LNCaP clone FGC (cell line): ENCODE data around the gene PDCL2.
"Not testable (repeated sequence)": the region's sequence is repeated elsewhere in the genome, so short reads cannot be mapped to it uniquely, and the experiment has no call there.

Experiments used
- DNase-seq: peaks from one replicate; pipeline ENCODE4 v3.0.0-alpha.2; 2011; ENCODE audit warnings: low read depth
- H3K4me3 ChIP-seq: 2 replicates; pipeline ENCODE4 v1.5.1; 2011; ENCODE audit warnings: mild to moderate bottlenecking, low read depth, low read length, control low read depth
- TF ChIP-seq, protein P1 (sequence below): IDR thresholded peaks from 2 replicates; pipeline ENCODE4 v1.5.1; 2012; ENCODE audit warnings: mild to moderate bottlenecking; ENCODE audit not compliant: control insufficient read depth, insufficient read depth; ENCODE audit errors: extremely low read depth

The PDCL2 gene

DNA sequence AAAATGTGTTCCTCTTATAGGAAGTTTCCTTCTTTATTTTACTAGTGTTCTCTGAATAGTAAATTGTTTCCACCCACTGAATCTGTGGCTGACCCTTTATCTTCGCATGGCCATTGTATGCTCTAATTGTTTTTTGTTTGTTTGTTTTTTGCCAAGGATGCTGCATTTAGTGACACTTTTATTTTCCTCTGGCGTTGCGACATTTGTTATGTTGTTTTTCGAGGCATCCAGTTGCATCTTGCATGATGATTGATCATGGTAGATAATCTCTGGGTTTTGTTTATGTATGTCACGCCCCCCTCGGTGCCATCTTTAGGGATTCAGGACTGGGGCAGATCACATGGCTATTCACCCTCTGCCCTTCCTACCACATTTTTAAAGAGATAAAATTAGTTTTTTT lies 41.9 kb upstream of the PDCL2 start:
- TF ChIP-seq, protein P1, sequence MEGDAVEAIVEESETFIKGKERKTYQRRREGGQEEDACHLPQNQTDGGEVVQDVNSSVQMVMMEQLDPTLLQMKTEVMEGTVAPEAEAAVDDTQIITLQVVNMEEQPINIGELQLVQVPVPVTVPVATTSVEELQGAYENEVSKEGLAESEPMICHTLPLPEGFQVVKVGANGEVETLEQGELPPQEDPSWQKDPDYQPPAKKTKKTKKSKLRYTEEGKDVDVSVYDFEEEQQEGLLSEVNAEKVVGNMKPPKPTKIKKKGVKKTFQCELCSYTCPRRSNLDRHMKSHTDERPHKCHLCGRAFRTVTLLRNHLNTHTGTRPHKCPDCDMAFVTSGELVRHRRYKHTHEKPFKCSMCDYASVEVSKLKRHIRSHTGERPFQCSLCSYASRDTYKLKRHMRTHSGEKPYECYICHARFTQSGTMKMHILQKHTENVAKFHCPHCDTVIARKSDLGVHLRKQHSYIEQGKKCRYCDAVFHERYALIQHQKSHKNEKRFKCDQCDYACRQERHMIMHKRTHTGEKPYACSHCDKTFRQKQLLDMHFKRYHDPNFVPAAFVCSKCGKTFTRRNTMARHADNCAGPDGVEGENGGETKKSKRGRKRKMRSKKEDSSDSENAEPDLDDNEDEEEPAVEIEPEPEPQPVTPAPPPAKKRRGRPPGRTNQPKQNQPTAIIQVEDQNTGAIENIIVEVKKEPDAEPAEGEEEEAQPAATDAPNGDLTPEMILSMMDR: no peak
- H3K4me3 ChIP-seq: no peak overlapping the region
- no peak for DNase-seq

DNA sequence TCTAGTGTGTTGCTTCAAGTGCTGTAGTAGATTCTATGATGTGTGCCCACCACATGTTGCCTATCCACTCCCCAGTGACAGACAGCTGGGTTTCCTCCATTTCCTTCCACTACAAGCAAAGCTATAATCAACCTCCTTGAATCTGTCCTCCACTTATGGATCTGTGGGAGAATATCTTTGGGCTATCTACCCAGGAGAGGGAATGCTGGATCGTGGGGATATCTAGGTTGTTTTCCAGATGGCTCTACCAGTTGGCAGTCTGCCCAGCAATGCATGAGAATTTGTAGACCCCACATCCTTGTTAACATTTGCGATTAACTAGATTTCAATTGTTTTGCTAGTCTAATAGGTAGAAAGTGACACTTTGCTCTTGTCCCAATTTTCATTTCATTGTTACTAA lies 33.8 kb upstream of the PDCL2 start:
- DNase-seq: no peak
- TF ChIP-seq, protein P1: no peak
- H3K4me3 ChIP-seq: no peak overlapping the region

DNA sequence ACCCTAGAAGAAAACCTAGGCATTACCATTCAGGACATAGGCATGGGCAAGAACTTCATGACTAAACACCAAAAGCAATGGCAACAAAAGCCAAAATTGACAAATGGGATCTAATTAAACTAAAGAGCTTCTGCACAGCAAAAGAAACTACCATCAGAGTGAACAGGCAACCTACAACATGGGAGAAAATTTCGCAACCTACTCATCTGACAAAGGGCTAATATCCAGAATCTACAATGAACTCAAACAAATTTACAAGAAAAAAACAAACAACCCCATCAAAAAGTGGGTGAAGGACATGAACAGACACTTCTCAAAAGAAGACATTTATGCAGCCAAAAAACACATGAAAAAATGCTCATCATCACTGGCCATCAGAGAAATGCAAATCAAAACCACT lies 32.0 kb upstream of the PDCL2 start:
- H3K4me3 ChIP-seq, DNase-seq: not testable (repeated sequence)

DNA sequence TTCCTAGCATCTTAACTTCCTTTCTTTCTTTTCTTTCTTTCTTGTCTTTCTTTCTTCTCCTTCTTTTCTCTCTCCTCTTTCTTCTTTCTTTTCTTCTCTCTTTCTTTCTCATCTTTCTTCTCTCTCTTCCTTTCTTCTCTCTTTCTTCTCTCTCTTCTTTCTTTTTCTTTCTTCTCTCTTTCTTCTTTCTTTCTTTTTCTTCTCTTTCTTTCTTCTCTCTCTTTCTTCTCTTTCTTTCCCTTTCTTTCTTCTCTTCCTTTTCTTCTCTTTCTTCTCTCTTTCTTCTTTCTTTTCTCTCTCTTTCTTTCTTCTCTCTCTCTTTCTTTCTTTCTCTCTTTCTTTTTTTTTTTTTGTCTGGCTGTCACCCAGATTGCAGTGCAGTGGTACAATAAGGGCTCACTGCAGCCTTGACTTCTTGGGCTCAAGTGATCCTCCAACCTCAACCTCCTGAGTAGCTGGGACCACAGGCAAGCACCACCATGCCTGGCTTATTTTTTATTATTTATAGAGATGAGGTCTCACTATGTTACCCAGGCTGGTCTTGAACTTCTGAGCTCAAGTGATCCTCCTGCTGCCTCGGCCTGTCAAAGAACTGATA lies 26.6 kb upstream of the PDCL2 start:
- DNase-seq: no peak
- no peak overlapping the region for H3K4me3 ChIP-seq
- TF ChIP-seq, protein P1: no peak

DNA sequence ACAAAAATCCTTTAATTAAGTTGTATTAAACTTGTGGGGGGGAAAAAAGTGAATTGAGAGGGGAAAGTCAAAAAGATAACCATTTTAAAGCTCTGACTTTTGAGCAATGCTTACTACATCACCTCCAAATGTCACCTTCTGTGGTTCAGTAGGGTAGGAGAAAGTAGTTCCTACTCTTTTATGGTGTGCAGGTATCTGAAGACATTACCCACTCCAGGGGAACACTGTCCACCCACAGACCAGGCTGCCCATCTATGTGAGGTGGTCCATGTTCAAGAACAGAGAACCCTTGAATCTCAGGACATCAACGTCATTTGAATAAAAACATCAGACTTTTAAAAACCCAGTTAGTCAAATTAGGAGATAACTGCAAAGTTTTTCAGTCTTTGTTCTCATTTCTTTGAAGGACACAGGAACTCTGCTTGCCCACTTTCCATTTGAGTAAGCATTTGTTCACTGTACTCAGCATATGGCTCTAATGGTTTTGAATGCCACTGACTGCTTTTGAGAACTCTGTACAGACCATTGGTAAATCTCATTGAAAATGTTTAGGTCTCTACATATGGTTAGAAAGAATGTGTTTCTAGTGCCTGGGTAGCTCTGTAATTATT lies 25.6 kb upstream of the PDCL2 start:
- DNase-seq: no peak
- H3K4me3 ChIP-seq: no peak overlapping the region
- TF ChIP-seq, protein P1: no peak

DNA sequence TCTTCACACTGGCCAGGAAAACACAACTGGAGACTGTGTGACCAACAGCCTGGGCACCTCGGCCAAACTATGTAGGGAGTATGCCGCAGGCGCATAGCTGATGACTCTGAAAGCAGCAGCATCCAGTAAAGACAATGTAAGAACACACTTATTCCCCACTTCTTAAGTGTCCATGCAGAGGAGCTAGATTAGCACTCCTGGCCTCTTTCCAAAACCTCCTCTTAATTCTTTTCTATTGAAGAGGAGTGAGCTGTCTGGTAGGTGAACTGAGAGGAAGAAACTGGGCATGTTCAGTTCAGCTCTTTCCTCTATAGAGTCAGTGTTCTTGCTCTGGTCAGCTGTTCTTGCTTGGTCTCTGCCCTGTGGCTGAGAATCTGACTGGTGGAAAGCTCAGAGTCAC lies 23.0 kb upstream of the PDCL2 start:
- no peak overlapping the region for H3K4me3 ChIP-seq
- no peak for DNase-seq
- TF ChIP-seq, protein P1: no peak

DNA sequence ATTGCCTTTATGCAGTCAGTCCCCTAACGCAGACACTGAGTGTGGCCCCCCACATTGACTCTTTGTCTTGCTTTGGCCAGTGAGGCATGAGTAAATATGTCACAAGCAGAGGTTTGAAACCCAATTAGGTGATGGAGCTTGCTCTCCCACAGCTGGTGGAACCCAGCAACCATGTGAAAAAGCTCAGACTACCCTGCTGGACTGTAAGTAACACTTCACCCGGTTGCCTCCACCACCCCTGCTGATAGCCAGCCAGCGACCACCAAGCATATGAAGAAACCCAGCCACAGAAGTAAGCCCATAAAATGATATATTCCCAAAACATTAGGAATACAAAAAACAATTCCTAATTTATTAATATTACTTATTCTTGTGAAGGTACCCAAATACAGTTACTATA lies 21.6 kb upstream of the PDCL2 start:
- DNase-seq: no peak
- TF ChIP-seq, protein P1: no peak
- H3K4me3 ChIP-seq: no peak overlapping the region

DNA sequence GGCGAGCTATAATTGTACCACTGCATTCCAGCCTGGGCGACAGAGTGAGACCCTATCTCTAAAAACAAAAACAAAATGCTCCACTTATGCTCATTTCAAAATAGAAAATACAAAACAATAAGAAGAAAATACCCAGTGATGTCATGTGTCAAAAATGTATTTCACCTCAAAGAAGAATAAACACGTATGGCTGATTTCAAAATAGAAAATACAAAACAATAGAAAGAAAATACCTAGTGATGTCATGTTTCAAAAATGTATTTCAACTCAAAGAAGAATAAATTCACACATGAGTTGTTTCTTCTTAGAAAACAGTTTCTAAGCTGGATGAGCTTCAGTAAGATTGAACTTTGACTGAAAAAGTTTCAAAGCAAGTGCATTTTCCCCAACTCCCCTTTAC lies 20.3 kb upstream of the PDCL2 start:
- H3K4me3 ChIP-seq: no peak overlapping the region
- TF ChIP-seq, protein P1: no peak
- no peak for DNase-seq
